ENCODE results near the gene UGT1A3.

UGT1A3 gene

DNA sequence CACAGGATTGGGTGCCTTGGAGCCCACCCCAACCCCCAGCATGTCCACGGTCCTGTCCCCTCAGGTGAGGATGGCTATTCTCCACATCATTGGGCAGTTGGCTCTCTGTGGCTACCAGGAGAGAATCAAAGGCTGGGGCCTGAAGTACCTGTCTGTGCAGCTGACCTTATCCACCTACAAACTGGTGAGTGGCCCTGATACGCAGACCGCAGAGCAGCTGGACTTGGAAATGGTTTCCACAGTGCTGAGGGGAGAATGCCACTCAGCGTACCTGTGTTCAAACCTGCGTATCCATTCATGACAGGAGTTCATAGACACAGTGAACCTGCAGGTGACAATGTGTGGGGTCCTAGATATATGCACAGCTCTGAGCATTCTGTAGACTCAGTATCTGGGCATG, 70.9 kb downstream of the UGT1A3 start:
- TF ChIP-seq, protein P1, sequence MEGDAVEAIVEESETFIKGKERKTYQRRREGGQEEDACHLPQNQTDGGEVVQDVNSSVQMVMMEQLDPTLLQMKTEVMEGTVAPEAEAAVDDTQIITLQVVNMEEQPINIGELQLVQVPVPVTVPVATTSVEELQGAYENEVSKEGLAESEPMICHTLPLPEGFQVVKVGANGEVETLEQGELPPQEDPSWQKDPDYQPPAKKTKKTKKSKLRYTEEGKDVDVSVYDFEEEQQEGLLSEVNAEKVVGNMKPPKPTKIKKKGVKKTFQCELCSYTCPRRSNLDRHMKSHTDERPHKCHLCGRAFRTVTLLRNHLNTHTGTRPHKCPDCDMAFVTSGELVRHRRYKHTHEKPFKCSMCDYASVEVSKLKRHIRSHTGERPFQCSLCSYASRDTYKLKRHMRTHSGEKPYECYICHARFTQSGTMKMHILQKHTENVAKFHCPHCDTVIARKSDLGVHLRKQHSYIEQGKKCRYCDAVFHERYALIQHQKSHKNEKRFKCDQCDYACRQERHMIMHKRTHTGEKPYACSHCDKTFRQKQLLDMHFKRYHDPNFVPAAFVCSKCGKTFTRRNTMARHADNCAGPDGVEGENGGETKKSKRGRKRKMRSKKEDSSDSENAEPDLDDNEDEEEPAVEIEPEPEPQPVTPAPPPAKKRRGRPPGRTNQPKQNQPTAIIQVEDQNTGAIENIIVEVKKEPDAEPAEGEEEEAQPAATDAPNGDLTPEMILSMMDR (conservative IDR thresholded peaks at IDR 0.05; ENCODE audit: control insufficient read depth, insufficient read depth, low read depth, low read length) = no peak
- no peak for DNase-seq (ENCODE audit: low read depth)
- H3K4me3 ChIP-seq (ENCODE audit: control insufficient read depth, low read depth, low read length) = no peak overlapping the region

DNA sequence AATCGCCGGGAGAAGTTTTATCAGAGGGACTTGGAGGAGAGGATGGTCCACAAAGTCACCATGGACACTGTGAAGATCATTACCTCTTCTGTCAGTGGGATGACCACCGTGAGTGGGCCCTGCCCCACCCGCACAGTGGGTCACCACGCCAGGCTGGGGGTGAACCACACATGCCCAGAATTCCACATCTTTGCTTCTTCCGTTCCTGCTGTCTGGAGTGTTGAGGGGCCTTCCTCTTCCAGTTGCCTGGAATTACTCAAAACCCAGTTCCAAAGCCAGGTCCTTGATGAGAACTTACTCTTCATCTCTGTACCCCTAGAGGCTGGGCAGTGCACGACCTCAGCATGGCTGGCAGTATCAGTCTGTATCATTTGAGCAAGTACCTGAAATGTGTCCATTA, 71.4 kb downstream of the UGT1A3 start:
- no peak overlapping the region for H3K4me3 ChIP-seq (ENCODE audit: control insufficient read depth, low read depth, low read length)
- TF ChIP-seq, protein P1 (conservative IDR thresholded peaks at IDR 0.05; ENCODE audit: control insufficient read depth, insufficient read depth, low read depth, low read length) = no peak
- no peak for DNase-seq (ENCODE audit: low read depth)

DNA sequence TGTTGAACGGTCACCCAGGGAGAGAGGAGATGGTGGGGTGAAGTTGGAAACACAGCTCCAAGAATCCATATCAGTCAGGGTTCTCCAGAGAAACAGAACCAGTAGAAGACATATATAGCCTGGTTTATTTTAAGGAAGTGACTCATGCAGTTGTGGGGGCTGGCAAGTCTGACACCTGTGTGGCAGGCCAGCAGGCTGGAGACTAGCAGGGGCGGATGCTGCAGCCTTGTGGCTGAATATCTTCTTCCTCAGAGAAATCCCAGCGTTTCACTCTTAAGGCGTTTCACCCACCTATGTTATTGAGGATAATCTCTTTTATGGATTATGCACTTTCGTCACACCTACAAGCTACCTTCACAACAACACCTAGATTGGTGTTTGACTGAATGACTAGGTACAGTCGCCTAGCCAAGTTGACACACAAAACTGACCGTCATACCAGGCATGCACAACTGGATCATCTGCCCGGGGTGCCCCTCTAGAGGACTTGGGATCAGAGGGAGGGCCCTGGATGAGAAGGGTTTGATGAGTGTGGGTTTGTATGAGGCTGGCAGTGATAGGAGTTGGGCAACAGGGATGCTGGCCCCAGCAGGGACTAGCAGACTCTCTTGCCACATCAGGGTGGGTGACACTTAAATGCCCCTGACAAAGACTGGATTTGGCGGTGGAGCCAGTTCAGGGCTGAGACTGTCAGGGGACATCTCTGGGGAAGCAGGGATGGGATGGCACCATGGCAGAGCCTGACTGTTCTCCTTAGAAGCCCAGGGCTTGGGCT, 72.7 kb downstream of the UGT1A3 start:
- H3K4me3 ChIP-seq (ENCODE audit: control insufficient read depth, low read depth, low read length) = no peak overlapping the region
- TF ChIP-seq, protein P1 (conservative IDR thresholded peaks at IDR 0.05; ENCODE audit: control insufficient read depth, insufficient read depth, low read depth, low read length) = no peak
- peak; percentile 10 for DNase-seq (ENCODE audit: low read depth)

DNA sequence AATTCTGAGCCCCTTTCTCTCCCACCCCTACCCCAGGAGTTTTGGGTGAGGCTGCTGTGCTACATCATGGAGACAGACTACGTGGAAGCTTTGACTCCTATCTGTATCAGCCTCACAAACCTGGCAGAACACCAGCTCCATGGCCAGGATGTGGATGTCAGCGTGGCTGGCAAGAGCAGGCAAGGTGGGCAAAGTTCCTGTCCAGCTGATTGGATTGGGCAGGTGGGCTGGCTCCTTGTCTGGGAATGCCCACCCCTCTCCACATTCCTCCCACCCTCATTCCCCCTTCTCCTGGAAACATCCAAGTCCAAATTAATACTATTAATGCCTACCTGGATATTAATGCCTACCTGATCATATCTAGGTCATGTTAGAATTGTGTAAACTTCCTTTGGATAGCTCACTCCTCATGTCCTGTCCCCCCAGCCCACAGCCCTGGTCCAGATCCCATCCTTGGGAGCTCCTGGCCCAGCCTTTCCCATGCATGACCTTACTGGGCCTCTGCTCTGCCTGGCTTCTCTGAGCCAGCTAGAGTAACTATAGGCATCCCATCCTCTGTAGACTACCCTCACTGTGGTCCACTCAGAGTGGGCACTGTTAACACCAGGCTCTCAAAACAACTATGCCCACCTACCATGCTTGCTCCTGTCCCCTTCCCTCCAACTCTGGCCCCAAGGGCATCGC, 73.4 kb downstream of the UGT1A3 start:
- no peak overlapping the region for H3K4me3 ChIP-seq (ENCODE audit: control insufficient read depth, low read depth, low read length)
- no peak for DNase-seq (ENCODE audit: low read depth)
- TF ChIP-seq, protein P1 (conservative IDR thresholded peaks at IDR 0.05; ENCODE audit: control insufficient read depth, insufficient read depth, low read depth, low read length) = no peak

DNA sequence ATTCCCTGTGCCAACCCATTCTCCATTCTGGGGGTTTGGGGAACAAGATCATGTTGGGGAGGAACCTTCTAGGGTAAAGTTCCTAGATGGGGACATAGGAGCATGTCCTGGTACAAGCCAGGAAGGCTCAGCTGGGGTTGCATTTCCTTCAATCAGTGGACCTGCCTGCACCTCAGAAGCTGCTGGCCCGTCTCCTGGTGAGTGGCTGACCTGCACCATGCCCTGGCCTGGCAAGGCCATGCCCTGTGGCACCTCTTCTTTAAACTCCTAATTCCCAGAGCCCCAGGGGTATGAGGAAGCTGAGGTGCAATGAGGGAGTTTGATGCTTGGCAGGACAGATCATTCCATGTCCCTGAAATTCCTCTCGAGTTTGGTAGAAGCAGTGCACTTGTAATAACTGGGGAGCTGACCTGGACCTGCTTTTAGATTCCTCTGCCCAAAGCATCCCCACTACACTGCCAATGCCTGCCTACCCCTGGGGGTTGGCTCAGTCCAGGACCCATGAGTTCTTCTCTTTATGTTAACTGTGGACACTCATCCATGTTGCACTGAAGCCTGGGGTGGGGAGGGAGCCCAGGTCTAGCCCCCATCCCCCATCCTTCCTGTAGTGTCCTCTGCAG, 74.6 kb downstream of the UGT1A3 start:
- TF ChIP-seq, protein P1 (conservative IDR thresholded peaks at IDR 0.05; ENCODE audit: control insufficient read depth, insufficient read depth, low read depth, low read length) = no peak
- DNase-seq (ENCODE audit: low read depth) = no peak
- no peak overlapping the region for H3K4me3 ChIP-seq (ENCODE audit: control insufficient read depth, low read depth, low read length)

DNA sequence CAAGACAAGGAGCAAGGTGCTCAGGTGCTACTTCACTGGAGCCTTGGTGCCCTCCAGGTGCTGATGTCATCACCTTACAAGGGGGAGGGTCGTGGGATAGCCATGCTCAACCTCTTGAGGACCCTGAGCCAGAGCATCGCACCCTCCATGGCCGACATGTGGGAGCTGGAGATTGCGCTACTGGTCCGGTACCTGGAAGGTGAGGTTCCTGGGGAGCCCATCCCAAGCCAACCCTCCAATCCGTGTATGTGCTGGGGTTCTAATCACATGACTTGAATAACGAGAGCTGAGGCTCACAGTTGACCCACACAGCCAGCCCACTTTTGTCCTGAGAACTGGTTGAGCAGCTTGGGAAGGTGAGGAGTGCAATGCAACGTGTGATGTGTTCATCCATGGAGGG, 75.2 kb downstream of the UGT1A3 start:
- TF ChIP-seq, protein P1 (conservative IDR thresholded peaks at IDR 0.05; ENCODE audit: control insufficient read depth, insufficient read depth, low read depth, low read length) = no peak
- H3K4me3 ChIP-seq (ENCODE audit: control insufficient read depth, low read depth, low read length) = no peak overlapping the region
- no peak for DNase-seq (ENCODE audit: low read depth)

Data from fibroblast of mammary gland (primary cell).